Measurements from ENCODE around the gene TUBA8.
"Not testable (repeated sequence)": the region's sequence is repeated elsewhere in the genome, so short reads cannot be mapped to it uniquely, and the experiment has no call there.

Gene TUBA8
- long read RNA-seq, donor 1, partial matches to known transcripts = 0 of 1 reads
- long read RNA-seq, donor 1, other reads (novel, unspliced or antisense) = 0 of 1 reads
- long read RNA-seq, donor 2, partial matches to known transcripts = 0 of 1 reads
- long read RNA-seq, donor 2, other reads (novel, unspliced or antisense) = 0 of 1 reads
- long read RNA-seq, donor 3 = 0 reads
- long read RNA-seq, donor 4 = 0 reads
- long read RNA-seq, donor 5 = 0 reads
- long read RNA-seq, donor 6 = 0 reads
- long read RNA-seq, donor 7 = 0 reads
- long read RNA-seq, donor 8, partial matches to known transcripts = 0 of 1 reads
- long read RNA-seq, donor 8, other reads (novel, unspliced or antisense) = 0 of 1 reads

DNA sequence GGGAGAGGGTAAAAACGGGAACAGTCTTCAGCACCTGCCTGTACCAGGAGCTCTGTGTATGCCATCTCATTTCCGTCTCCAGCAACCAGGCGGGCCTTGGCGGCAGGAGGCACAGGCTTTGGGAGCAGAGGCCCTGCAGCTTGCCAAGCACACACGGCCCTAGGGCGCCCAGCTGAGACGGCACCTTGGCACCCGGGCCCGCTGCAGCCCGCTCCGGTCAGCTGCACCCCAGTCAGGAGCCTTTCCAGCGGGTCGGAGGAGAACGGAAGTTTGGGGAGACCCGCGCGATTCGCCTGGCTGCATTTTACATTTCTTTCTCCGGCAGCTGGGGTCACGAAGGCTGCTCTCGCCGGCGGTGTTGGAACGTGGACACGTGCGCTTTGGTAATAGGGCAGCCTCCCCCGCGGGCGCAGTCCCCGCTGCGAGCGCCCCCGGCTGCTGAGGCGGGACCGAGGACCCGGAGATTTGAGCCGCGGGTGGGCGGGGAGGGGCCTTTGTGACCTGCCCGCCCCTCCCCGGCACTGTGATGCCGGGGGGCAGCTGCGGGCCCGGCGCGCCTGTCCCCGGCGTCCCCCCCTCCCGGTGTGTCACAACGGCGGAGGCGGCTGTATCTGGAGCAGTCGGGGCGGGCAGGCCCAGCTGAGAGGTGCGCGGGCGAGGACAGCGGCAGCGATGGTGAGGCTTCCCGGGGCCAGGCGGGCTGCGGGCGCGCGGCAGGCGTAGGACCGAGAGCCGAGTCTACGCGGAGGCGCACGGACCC lies at the start of gene TUBA8:
TSS of gene TUBA8 (plus strand) at position 616 of the 760 bp plus-strand sequence. CDS start at position 673, 57 bp downstream.
- DNase-seq = peak; percentile 75

DNA sequence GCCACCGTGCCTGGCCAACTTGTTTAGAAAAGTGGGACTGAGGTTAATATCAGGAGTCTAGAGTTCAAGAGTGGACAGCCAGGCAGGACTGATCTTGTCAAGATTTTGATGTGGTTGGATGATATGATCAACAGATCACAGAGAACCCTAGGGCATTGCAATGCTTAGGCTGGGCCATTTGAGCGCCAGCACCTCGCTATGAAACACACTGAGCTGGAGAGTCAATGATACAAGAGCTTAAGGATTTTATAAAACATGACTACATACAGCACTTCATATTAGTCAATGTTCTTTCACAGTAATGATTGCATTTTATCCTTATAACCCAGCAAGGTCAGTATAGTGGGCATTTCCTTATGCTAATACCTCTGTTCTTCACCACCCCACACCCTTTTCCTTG lies 48.2 kb upstream of the TUBA8 start:
- no peak for DNase-seq

DNA sequence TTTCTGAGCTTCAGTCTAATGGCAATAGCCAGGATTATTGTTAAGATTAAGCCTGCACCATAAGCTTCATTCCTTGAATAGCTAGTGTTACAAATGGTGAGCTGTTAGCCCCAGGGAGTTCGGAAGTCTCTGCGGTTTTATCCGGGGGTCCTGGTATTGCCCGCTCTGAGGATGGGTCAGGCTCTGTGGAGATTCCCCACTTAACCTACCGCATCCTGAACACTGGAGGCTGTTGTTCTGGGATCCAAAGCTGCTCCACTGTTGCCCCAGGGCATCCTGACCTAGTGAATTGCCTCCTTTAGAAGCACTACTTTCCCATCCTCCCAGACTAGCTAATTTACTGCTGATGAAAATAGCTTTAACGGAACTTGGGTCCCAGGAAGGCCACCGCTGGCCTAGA lies 47.3 kb upstream of the TUBA8 start:
- DNase-seq = no peak

DNA sequence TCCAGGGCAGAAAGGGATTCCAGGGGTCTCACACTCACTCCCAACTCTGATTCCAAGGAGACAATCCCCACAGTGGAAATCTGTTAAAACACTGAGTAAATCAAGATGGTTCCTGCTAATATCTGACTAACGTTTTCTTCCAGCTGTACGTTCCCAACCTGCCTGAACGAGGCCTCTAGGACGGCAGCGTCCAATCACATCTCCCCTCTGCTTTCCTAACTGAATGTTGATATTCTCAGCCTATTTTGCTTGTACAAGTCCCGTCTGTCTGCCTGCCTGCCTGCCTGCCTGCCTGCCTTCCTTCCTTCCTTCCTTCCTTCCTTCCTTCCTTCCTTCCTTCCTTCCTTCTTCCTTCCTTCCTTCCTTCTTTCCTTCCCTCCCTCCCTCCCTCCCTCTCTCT lies 46.9 kb upstream of the TUBA8 start:
- not testable (repeated sequence) for DNase-seq

DNA sequence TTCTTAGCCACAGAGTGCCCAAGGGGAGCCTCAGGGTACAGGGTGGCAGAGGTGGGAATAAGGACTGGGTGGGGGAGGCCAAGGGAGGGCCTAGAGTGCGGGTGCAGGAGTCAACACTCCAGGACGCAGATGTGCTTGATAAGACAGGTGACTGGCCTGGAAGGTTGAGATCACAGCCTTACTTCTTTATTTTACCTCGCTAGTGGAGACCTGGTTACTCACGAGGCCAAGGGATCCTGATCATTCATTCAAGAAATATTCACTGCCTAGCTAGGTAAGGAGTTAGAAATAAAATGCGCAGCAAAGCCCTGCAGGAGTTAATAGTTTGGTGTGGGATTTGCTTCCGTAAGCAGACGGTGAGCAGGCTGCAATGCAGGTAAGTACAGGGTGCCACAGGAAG lies 46.0 kb upstream of the TUBA8 start:
- DNase-seq = no peak

DNA sequence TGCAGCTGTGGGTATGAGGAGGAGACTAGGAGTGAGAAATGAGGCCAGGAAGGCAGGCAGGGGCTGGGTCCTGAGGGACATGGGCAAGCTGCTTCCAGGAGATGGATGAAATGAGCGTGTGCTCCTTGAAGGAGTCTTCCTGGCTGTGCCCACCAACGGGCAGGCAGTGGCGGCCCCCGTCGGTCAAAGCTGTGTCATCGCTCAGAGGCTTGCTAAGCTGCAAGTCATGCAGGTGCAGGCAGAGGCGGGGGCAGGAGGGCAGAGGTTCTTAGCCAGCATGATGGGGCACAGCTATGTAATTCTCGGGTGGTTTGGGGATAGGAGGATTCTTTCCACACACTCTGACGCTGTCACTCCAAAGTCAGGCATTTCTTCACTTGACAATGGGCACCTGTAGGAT lies 45.4 kb upstream of the TUBA8 start:
- DNase-seq = no peak

DNA sequence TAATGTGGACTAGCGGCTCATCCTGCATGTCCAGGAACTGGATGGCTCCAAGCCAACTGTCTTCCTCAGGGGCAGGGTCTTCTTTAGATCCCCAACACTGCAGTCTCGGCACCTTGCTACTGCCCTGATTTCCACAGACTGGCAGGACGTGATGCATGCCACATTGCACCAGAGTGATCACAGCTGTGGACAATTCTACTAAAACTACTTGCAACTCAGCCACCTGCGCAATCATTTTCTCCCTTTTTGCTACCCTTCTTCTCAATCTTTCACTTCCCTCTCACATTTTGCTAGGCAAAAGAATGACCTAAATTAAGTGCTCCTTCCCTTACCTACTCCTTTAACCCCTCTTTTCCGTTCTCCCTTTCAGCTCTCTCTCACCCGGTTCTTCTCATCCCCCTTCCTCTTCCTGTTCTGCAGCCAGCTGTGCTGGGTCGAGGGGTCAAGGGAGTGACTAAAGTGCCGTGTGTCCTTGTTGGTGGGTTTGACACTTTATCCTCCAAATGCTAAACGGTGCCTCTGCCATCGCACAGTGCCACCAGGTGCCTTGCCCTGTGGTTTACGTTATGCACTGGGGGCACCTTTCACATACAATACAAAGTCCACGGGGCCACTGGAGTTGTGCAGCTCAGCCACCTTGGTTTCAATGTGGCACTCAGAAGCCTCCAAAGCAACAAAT lies 44.3 kb upstream of the TUBA8 start:
- no peak for DNase-seq

DNA sequence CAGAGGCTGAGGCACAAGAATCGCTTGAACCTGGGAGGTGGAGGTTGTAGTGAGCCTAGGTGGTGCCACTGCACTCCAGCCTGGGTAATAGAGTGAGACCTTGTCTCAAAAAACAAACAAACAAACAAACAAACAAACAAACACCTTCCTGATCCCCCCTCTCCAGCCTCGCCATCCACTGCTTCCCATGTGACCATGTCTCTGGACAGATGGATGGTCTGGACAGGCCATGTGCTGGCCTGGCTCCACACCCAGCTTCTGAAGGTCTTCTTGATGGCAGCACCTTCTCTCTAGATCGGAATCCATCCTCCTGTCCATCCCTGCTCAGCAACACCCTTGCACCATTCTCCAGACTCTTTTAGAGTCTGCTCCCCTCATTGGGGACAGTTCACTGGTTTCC lies 43.5 kb upstream of the TUBA8 start:
- DNase-seq = no peak

DNA sequence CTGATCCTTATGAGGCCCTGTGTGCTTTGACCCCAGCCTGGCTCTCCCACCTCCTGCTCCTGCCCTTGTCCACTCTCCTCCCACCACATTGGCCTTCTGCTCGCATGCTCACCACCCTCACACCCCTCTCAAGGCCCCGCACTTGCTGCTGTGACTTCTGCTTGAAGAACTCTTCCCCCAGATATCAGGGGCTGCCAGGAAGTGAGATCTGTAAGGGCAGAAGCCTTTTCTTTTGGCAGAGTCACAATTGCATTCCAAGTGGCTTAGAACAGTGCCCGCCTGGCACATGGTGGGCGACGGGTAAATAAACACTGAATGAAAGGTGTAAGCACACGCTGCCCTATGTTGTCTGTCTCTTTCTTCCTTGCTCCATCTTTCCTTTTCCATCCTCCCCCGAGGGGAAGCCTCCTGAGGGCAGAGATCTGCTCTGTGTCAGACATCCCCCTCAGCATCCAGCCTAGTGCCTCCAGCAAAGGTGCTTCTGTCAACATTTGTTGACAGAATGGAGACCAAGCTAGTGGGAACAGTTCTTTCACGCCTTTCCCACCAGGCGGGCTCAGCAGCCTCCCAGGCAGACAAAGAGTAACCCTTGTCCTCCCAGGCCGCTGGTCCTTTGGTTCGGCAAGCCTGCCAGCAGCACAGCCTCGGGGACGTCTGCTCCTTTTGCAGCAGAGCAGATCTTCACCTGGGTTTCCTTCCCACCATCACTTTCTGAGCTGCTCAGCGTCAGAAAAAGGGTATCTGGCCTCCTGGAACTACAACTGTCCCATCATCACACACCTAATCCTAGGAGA lies 42.9 kb upstream of the TUBA8 start:
- no peak for DNase-seq

DNA sequence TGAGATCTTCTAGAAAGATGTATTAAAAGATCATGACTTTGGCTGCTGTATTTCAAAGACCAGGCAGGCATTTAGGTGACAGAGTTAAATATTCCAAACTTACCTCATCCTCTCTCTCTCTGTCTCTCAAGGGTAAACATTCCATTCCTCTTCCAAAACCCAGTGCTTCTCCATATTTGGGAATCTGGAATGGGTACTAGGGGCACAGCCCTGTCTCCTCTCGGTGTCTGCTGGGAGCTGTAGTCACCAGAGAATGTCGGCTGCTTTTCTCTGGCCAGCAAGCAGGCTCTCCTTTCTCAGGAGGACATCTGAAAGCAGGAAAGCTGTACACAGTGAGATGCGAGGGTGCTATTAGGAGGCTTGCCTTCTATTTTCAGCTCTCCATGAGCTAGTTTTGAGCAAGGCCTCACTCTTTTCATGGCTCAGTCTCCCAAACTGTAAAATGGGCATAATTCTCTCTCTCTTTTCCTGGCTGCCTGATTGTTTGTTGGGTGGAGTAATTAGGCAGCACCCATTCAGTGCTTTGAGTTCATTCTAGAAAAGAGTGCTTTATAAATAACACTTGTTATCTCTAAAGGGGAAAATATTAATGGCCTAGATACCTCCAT lies 42.1 kb upstream of the TUBA8 start:
- DNase-seq = no peak

DNA sequence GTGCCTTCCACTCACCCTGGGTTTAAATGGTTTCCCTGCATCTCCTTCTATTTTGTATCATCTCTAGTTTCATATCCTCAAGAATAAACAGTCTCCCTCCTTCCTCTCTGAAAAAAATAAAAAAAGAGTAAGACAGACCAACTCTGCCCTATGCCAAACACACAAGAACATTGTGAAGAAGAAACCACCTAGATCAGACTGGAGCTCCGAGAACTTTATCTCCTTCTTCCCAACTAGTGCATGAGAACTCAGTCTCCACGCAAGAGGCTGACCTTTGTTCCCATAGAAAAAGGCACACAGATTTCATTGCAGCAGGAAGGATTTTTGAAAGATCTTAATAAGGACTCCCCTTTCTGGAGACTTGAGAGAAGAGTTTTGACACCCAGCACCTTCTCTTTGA lies 41.6 kb upstream of the TUBA8 start:
- no peak for DNase-seq

DNA sequence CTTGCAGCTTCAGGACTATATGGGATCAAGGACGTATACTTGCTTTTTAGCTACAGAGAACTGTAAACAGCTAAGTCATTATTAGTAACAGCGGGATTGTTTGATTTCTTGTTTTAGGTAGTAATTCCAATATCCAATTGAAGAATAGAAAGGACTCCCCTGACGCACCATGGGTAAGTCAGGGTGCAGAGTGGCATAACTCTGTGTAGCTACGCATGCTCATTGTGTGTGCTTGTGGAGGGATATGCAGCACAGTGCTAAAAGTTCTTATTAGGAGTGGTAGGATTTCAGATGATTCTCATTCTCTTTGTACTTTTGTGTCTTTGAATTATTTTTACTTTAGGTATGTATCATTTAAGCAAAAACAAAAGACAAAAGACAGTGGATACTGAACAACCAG lies 40.6 kb upstream of the TUBA8 start:
- no peak for DNase-seq

DNA sequence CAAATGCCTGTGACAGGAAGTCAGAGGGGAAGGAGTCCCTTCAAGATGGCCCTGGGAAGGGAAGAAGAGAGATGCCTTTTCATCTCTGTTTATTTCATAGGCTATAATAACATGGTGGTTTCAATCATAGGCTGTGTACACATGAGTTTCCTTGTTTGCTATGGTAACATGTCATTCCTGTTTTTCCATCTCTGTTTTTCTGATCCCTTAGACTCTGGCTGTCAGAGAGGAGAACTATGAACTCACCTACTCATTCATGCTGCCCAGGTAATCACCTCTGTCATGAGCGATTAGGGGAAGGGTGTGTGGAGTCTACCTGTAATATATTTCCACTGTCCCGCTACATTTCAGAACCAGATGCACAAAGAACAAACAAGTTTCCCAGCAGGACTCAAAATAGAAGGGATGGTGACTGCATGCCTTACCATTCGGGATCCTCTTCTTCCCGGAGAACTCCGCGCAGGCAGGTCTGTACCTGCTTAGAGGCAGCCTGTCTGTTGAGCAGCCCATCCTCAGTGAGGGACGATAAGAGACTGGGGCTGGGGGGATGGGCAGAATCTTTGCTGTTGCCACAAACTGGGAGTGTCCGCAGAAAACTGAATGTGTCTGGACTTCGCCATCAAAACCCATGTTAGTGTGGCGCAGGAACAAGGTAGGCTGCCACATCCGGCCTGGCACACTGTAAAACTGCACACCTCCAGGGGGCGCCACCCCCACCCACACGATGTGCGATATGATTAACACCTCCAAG lies 39.9 kb upstream of the TUBA8 start:
- no peak for DNase-seq

DNA sequence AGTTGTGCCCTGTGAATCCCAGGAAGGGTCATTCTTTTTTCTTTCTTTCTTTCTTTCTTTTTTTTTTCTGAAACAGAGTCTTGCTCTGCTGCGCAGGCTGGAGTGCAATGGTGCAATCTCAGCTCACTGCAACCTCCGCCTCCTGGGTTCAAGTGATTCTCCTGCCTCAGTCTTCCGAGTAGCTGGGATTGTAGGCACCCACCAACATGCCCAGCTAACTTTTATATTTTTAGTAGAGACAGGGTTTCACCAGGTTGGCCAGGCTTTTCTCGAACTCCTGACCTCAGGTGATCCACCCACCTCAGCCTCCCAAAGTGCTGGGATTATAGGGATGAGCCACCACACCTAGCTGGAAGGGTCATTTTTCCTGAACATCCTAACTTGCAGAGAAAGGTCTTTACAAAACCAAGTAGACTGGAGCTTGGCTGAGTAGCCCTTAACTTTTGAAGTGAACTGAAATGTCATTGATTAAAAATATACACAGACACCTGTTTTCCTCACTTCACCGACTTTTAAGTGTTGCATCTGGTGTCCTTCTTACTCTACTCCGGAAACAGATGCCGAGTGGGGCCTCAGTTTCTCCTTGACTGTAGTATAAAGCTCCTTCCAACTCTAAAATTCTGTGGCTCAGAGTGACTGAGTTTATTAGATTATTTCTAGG lies 39.2 kb upstream of the TUBA8 start:
- not testable (repeated sequence) for DNase-seq

DNA sequence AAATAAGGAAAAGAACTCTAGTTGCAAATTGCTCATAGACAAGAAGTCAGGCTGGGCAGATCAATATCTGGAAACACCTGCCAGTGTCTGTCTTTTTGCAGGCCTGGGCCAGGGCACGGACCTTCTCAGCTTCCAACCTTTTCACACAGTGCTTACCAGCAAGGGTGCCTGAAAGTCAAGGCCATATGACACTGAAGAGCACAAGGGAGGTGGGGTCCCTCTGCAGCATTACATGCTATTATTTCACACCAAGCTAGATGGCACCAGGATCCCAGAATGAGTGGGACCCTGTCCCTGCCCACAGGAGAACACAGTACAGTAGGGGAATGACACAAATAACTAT lies 38.7 kb upstream of the TUBA8 start:
- no peak for DNase-seq

DNA sequence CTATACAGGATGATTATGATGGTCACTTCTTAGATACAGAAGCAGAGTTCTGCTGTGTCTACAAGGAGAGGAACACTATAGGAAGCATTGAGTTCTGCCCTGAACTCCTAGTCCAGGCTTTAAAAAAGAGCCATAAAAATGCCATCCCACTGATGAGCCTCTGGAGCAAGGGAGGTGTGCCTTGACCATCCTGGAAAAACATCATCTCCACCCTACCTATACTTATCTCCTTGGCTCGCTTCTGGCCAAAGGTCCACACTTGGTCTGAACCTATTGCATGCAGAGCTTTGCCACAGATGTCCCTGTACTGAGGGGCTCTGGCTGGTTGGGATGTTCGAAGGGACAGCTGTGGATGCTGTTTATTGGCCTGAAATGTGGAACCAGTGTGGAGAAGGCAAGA lies 37.1 kb upstream of the TUBA8 start:
- DNase-seq = no peak

DNA sequence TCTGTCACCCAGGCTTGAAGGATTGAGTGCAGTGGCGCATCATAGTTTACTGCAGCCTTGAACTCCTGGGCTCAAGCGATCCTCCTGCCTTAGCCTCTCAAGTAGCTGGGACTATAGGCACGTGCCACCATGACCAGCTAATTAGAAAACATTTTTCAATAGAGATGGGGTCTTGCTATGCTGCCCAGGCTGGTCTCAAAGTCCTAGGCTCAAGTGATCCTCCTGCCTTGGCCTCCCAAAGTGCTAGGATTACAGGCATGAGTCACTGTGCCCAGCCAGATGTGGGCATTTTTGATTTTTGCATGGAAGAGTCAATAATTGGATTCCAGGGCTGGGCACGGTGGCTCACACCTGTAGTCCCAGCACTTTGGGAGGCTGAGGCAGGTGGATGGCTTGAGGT lies 36.7 kb upstream of the TUBA8 start:
- DNase-seq = not testable (repeated sequence)

DNA sequence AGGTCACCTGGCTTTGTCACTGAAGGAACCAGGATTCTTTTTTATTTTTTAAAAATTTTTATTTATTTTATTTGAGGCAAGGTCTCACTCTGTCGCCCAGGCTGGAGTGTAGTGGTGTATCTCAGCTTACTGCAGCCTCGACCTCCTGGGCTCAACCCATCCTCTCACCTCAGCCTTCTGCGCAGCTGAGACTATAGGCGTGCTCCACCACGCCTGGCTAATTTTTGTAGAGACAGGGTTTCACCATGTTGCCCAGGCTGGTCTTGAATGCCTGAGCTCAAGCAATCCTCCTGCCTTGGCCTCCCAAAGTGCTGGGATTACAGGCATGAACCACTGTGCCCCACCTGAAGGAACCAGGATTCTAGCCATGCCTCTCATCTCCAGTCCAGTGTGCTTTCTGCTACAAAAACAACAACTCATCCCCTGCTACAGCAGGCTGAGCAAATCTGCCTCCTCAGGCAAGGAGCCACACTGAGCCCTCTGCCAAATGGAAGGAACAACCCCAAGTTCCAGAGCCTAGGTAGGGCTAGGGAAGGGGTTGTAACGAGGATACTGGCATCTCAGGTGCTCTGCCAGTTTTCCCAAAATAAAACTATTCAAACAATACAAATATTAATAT lies 35.4 kb upstream of the TUBA8 start:
- DNase-seq = no peak

DNA sequence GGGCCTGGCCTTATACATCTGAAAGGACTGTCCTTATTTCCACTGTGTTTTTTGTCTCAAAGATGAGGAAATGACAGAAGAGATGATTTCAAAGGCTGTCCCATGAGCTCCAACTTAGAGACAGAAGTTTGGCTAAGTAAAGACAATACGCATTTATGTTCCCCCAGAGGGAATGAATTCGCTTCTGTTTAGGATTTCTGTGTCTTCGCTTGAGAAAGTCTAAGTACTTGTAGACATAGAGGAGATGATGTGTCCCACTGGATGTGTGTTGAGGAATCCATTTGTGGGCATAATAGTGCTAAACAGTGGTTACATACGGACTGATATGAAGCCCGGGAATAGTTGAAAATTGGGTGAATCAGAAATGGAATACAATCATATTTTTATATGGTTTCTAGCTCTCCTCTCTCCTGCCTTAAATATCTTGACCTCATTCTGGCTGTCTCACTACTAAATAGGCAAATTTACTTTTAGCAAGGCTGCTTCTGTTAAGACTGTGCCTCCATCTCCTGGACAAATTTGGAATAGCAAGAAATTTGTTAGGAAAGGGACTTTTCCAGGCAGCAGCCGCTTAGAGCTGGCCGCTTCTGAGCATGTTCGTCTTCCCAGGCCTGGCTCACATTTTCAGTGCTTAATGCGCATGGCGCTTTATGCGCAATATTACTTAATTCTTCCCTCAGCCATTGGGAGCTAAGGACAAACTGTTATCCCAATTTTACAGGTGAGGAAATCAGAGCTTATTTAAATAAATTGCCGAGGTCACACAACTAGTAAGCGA lies 34.7 kb upstream of the TUBA8 start:
- no peak for DNase-seq
